ENCODE results near the gene IMPA2.
"Not testable (repeated sequence)": the region's sequence is repeated elsewhere in the genome, so short reads cannot be mapped to it uniquely, and the experiment has no call there.

Gene IMPA2

GRCh38 chr18:12076424-12077140 lies 95.3 kb downstream of the IMPA2 start:
- DNase-seq = no peak
- peak; percentile 49 for ATAC-seq

GRCh38 chr18:12077994-12078393 lies 96.7 kb downstream of the IMPA2 start:
- not testable (repeated sequence) for ATAC-seq, DNase-seq

- DNase-seq = no peak
- ATAC-seq = no peak
Observed at GRCh38 chr18:12079491-12080237, 98.4 kb downstream of the IMPA2 start.

Data from stimulated activated naive CD8-positive, alpha-beta T cell treated with anti-CD3 and anti-CD28 coated beads, Interleukin-15, Interleukin-2, amounts not matched to agents 100 U/mL and 50 U/mL, for 24 hours (primary cell).